NCI-H748 treated with DMSO at 0.1 percent for 48 hours (cell line): Measurements from ENCODE around the gene HAT1.
"Not testable (repeated sequence)": the region's sequence is repeated elsewhere in the genome, so short reads cannot be mapped to it uniquely, and the experiment has no call there.

Source experiments
- DNase-seq: peaks from one replicate; lab custom pipeline; 2025; lab: John Stamatoyannopoulos, UW

Gene HAT1, protein sequence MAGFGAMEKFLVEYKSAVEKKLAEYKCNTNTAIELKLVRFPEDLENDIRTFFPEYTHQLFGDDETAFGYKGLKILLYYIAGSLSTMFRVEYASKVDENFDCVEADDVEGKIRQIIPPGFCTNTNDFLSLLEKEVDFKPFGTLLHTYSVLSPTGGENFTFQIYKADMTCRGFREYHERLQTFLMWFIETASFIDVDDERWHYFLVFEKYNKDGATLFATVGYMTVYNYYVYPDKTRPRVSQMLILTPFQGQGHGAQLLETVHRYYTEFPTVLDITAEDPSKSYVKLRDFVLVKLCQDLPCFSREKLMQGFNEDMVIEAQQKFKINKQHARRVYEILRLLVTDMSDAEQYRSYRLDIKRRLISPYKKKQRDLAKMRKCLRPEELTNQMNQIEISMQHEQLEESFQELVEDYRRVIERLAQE

DNA sequence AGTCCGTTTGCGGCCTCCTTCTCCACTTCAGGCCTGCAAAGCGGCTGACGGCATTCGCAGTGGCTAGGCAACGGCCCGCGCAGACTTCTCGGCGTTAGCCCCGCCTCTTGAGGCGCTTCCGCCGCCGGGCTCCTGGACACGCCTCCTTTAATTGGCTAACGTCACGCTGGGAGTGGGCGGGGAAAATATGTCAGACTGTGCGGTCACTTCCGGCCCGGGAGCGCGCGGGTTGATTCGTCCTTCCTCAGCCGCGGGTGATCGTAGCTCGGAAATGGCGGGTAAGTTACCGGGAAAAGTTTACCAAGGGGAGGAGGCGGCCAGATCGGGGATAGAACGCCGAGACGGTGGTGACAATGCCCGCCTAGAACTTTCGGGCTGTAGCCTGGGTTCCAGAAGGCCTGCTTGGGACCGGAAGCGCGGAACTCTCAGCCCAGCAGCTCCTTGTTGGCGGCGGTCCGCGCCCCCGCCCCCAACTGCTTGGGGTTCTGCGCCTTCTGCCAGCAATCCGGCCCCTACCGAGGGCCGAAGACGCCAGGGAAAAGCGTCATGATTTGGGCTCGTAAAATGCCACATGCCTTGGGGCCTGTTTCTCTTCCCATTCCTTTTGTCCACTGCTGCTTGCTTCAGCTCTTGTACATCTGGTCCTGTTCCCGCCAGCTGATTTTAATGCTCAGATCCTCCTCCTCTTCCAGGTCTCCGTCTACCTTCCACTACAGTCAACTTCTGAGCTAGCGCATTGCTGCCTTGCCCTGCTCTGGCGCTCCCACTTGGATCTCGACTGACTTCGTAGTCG lies at the start of gene HAT1:
Gene HAT1 (plus strand): TSS at position 232 of the 793 bp plus-strand sequence. CDS start 40 bp downstream, at position 272.
- DNase-seq: peak; percentile 97

DNA sequence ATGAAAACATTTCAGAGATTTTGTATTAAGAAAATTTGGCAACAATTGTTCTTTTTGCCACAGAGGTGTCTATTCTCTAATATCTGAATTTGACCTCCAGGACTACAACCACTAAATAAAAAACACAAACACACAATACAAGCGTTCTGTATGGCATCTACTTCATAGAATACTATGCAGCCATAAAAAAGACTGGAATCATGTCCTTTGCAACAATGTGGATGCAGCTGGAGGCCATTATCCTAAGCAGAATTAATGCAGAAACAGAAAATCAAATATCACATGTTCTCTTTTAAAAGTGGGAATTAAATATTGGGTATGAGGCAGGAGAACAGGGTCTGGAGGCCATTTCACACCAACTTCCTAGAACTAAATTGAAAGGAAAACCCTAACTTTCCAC lies 47.7 kb upstream of the HAT1 start:
- DNase-seq: no peak

DNA sequence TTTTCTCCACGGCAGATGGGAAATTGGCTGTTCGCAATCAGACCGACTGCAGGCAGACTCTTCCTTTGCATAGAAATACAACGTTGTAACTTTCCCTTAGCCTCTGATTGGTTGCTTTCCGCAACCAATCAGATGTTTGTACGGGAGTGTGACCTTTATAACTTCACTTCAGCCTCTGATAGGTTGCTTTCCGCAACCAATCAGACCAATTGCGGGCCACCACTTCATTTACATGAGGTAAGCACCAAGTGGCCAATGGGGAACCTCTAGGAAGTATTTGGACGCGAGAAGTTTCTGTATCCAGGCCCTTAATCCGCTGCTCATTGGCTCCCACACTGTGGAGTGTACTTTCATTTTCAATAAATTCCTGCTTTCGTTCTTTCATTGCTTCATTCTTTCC lies 47.3 kb upstream of the HAT1 start:
- no peak for DNase-seq

DNA sequence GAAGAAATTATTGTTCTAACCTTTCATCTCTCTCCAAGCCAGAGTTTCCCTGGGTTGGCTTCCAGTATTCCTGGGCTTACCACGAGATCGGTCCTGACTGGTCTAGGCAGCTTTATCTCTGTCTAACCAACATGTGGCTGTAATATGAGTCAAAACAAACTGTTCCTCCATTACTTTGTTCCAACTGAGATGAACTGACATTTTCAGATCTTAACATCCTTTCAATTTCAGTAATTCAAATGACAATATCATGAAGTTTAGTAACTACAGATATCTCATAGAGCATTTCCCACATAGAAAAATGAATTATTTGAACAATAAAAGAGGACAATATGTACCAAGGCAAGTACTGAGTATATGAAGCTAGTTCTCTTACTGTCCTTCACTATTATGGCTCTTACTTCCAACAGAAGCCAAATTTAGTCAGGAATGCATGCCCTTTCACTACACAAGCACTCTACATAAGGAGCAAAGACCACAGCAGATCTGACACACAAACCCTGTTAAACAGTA lies 43.7 kb upstream of the HAT1 start:
- peak; percentile 24 for DNase-seq

DNA sequence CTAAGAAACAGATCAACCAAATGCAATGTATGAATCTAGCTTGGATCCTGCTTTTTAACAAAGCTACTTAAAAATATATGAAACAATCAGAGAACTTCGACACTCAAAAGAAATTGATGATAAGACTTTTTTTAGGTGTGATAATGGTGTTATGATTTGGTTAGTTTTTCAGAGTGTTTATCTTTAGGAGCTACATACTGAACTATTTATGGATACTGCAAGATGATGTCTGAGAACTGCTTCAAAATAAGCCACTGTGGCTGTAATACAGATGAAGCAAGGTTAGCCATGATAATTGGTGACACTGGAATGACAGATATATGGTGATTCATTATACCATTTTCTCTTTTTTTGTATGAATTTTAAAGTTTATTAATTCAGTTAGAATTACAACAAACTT lies 42.4 kb upstream of the HAT1 start:
- no peak for DNase-seq

DNA sequence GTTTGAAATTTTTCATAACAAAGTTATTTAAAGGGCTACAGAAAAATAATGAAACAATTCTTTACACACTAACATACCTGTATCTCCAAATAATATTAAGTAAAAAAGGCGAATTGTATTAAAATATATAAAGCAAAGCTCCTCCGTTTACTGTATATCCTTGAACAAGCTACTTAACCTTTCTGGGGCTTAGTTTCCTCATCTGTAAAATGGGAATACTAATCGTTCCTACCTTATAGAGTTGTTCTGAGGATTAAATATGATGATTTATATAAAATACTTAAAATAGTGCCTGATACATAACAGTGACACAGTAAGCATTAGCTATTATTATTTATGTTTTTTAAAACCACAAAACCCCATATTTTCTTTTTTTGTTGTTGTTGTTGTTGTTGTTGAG lies 41.5 kb upstream of the HAT1 start:
- DNase-seq: no peak

DNA sequence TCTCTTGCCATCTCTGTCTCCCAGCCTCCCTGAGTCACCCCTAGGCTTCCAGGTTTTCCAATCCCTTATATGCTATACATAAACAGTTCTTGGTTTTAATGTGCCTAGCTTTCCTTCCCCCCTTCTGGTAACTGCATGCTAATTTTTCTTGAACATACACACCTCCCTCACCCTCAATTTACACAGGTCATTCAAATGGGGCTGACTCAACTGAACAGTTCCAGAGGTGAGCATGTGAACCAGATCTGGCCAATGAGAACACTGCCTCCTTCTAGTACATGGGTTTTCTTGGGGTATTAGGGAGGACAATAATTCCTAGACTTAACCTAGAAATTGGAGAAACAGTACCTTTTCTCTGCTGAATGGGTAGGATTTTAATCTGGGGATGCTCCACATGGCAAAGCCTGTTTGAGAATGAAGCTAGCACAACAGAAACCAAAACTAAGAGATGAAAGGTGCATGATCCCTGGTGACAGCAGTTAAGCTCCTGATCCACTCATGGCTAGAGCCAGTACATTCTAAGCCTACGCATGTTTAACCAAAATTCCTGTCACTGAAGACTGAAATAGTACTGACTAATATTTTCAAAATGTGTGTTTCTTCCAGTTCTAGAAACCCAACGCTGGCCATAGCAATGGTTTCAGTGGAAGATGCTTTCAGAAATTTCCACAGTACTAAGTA lies 40.0 kb upstream of the HAT1 start:
- no peak for DNase-seq

DNA sequence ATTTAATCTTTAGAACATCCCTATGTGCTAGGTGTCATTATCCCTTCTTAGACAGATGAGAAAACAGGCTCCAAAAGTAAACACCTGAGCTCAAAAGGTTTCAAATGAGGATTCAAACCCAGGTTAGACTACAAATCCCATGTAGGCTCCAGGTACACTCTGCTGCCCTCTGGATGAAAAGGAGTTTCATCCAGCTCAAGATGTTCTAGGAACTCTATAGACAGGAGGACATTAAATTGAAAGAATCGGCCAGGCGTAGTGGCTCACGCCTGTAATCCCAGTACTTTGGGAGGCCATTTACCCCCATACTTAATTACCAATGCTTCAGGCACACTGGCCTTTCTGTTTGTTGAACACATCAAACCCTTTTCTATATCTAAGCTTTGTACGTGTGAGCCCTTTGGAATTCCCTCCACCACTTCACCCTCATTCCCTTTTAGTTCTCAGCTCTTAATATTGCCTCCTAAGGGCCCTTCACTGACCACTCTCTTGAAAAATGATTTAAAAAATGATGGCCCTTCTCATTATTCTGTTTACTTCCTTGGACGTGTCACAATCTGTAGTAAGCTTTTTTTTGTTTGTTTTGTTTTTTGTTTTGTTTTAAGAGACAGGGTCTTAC lies 38.9 kb upstream of the HAT1 start:
- DNase-seq: no peak

DNA sequence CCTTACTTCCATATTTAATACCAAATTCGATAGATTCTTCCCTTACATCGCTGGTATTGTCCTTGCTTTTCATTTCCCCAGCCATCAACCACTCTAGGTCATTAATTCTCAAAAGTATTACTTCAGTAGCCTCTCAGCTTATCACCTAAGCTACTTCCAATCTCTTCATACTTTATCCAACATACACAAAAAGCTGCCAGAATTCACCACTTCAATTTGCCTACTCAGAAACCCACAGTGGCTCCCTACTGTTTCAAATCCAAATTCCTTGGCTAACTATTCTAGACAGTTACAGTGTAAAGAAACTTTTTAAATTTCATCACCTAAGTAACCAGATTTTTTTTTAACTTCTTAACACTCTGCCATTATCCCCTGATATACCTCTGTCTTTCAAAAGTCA lies 32.9 kb upstream of the HAT1 start:
- no peak for DNase-seq

DNA sequence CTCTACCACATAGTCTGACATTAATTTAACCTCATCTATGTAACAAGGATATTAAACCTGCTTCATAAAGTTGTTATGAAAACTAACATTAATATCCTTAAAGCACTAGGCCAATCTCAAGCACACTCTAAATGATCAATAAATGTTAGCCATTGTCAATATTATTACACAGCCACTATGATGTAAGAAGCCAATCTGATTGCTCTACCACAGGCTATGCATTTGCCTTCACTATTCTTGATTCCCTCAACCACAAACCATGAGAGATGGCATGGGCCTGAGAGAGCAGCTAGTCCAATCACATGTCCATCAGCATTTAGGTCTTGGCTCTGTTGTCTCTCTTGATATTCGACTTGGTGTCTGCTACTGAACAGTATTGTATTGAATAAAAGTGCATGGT lies 32.5 kb upstream of the HAT1 start:
- DNase-seq: no peak

DNA sequence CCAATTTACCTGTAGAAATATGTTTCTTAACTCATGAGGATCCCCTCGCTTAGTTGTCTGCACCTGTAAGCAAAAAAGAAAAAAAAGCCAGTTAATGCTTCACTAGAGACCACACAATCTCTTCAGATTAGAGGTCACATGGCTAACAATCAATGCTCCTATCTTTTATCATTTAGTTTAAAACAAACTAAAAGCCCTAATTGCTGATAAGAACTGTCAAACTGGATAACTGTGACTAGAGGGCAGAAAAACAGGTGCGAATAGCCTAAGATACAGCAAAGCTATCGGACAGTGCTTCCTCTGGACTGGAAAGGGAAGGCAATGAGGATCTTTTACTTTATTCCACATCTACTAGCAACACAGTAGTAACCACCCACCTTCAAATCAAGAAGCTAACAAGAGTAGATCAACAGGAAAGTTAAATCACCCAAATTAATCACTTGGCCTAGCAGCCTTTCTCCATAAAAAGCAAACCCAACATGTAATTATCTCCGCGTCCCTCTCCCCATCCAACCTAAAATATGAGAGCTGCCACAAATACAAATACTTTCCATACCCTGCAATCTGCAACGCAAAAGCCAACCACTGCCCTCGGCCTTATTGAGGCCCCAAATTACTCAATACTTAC lies 29.0 kb upstream of the HAT1 start:
- no peak for DNase-seq

DNA sequence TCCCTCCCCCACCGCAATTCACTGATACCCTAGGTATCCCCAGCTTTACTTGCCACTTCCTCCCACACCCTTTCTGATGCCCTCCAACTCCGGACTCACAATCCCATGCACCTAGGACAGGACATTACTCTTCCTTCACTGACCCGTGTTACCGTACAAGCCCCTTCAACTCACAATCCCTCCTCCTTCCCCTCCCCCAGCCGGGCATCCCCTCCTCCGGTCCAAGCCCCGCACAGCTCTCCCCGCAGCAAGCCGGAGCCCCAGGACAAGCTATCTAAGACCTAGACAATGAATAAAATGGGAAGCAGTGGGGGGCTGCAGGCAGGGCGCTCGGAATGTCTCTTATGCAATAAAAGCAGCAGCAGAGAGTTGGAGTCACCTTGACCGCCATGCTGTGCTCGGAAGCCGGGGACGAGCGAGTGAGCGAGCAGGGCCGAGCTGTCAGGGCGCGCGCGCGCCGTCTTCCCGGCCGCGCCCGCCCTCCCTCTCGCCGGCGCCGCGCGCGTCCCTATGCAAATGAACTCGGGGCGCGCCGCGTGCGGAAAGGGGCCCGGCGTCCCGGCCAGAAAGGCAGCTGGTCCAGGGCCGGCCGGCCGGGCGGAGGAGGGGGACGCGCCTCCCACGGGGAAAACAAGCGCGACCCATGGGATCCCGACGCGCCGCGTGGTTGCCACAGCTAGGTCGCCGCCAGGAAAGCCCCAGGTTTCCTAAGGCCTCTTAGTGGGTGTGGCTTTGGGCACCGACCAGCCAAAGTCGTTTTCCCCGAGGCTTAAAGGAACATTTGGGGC lies 28.2 kb upstream of the HAT1 start, which contains the start of gene SLC25A12:
Gene SLC25A12 (minus strand): TSS at position 421 of the 788 bp plus-strand sequence. CDS start 30 bp downstream, at position 391.
- DNase-seq: peak; percentile 78

DNA sequence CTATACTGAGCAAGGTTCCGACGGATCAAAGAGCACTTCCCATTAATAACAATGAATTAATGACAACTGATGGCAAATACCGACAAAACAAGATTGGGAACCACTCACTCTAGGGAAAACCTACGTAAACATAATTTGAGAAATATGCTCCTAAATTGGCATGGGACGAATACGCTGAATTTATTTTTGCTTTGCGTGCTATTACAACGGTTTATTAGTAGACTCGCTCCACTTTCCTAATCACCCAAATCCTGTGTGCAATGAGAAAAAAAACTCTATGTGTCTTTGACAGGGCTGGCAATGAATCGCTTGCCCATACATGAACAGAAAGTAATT lies 27.7 kb upstream of the HAT1 start:
- DNase-seq: no peak

DNA sequence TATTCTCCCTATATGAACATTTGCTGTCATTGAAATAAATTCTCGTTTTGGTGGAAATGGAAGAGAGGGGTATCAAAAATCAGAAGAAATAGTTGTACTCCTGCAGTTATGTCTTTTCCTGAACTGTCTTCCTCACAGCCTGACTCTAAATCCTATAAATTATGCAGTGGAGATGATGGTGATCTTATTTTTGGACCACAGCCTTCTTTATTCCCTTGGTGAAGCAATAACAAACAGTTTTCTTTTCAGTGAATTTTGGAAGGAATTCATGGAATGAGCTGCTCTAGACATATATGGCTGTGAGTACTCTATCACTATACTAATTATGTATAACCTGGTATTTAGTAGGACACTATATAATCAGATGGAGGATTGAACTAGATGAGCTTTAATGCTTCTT lies 26.5 kb upstream of the HAT1 start:
- DNase-seq: no peak

DNA sequence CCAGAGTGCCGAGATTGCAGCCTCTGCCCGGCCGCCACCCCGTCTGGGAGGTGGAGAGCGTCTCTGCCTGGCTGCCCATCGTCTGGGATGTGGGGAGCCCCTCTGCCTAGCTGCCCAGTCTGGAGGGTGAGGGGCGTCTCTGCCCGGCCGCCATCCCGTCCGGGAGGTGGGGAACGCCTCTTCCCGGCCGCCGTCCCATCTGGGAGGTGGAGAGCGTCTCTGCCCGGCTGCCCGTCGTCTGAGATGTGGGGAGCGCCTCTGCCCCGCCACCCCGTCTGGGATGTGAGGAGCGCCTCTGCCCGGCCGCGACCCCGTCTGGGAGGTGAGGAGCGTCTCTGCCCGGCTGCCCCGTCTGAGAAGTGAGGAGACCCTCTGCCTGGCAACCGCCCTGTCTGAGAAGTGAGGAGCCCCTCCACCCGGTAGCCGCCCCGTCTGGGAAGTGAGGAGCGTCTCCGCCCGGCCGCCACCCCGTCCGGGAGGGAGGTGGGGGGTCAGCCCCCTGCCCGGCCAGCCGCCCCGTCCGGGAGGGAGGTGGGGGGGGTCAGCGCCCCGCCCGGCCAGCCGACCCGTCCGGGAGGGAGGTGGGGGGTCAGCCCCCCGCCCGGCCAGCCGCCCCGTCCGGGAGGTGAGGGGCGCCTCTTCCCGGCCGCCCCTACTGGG lies 22.5 kb upstream of the HAT1 start:
- DNase-seq: not testable (repeated sequence)

DNA sequence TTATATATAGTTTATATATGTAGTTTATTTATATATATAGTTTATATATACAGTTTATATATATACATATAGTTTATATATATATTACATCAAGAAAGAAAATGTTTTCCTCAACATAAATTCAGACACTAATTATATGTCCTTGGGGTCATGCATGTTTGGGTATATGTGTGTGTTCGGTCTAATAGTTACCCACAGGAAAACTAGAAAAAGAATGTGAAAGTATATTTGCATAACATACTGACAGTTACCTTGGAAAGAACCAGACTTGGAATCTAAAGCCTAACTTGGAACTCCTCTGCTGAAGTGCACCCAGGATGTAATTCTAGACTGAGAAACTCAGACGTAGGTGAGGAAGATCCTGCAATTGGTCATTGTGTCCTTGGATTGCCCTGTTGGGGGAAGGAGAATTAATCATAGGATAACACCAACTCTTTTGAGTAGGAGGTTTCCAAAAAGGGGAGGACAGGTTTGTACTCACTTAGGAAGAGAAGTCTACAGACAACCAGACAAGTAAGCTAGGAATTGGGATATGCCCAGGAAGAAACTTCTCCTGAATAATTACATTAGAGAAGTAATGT lies 19.3 kb upstream of the HAT1 start:
- no peak for DNase-seq

DNA sequence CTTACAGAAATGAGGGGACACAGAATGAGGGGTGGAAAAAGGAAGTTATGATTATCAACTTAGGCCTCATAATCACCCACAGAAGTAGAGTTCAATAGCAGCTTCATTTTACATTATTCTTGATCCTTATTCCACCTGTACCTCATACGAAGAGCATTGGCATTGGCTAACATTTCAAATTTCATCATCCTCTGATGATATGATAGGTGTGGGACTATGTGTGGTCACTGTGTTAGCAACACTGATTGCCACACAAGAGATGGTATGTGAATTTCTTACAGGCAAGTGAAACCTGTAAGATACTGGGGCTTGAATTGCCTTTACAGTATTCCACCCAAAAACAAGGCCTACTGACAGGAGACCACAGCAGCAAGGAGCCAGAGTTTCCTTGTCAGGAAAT lies 14.0 kb upstream of the HAT1 start:
- DNase-seq: no peak

DNA sequence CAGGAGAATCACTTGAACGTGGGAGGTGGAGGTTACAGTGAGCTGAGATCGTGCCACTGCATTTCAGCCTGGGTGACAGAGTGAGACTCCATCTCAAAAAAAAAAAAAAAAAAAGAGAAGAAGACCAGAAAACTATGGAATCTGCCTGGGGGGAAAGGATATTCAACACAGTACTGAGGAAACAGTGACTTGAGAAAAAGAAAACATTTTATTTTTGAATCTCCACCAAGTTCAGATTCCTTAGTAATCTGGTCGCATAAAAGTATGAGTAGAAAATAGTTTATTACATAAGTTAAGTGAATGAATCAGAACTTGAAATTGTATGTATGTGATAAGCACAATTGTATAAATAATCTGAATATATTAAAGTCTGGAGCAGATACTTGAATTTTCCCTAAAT lies 13.0 kb upstream of the HAT1 start:
- DNase-seq: no peak

DNA sequence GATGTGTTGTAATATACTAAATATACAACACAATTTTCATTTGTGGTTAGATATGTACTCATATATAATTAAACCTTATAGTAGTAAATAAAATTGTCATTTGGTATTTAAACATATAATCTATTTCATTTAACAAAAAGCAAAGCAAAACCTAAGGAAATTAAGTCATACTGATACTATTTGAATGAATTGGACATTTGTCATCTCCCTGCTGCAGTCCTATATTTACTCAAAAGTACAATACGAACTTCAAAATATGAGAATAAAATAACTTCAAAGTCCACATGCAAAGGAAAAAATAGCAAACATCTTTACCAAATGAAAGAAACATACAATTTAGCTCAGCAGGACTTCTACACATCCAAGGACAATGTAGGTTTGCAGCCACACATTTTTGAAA lies 11.8 kb upstream of the HAT1 start:
- no peak for DNase-seq

DNA sequence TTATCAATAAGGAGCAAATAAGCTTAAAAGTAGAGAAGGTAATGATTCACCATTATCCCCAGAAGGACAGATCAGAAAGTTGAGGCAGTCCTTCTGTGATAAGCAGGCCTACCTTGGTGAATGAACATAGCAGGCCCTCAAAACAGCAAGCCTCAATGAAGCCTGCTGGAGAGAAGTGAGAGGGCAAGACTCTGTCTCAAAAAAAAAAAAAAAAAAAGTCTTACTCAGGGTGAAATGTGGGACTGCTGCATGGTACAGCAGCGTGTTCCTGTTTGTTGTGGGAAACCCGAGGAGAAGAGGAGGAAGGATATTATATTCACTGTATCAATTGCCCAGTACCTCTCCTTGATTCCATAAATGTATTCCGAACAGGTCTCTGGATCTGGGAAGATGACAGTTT lies 8.7 kb upstream of the HAT1 start:
- no peak for DNase-seq
